A549 (cell line): ENCODE results near the gene RHD. TPM values are rescaled to one million over a fixed set of nuclear protein-coding genes. Genes with fewer than 3 reads are reported as not detected.

Source experiments
- ATAC-seq, 2 experiments: fragments of 200-7000 bp in 1 of 2; fragments of >200 bp in 1 of 2; cut with Nextera tagmentation in 1 of 2; cut with Tn5 transposase in 1 of 2; 3 replicates each; pipeline versions ENCODE4 v1.8.0 to v1.9.1; 2018 to 2020; ENCODE audit warnings: mild to moderate bottlenecking in 1 of 2, moderate library complexity in 1 of 2
- CTCF ChIA-PET: fragments of 300-600 bp; sonication (Branson Sonifier 250); formaldehyde crosslinking; extraction: SDS; loops from one replicate; lab custom pipeline; 2021; ENCODE audit warnings: antibody characterized with exemption, inconsistent platforms; lab: Yijun Ruan, JAX
- POLR2A ChIA-PET: fragments of 350-600 bp; formaldehyde crosslinking; extraction: SDS; loops from one replicate; lab custom pipeline; 2021; ENCODE audit warnings: antibody characterized with exemption, inconsistent platforms; lab: Yijun Ruan, JAX
- DNase-seq, 2 experiments: peaks; one replicate each; pipeline versions ENCODE4 v3.0.0 to v3.0.0-alpha.2; 2011 to 2016; ENCODE audit warnings: low read depth in 1 of 2, low spot score in 1 of 2
- FAIRE-seq: peaks from 2 replicates; lab custom pipeline; 2011; peaks lifted over from hg19 to GRCh38; lab: Jason Lieb, UNC
- H3K27ac ChIP-seq, 2 experiments: fragments of >200 bp; sonication (Bioruptor Twin); formaldehyde crosslinking; 3 replicates each; pipeline ENCODE4 v1.5.1; 2016 to 2017
- H3K4me1 ChIP-seq: fragments of >200 bp; sonication (Bioruptor Twin); formaldehyde crosslinking; 3 replicates; pipeline ENCODE4 v1.6.1; 2016
- H3K4me2 ChIP-seq: fragments of >200 bp; sonication (Bioruptor Twin); formaldehyde crosslinking; 3 replicates; pipeline ENCODE4 v1.6.1; 2016
- H3K4me3 ChIP-seq: fragments of >200 bp; sonication (Bioruptor Twin); formaldehyde crosslinking; 3 replicates; pipeline ENCODE4 v1.5.1; 2016
- H3K9me3 ChIP-seq: fragments of >200 bp; sonication (Bioruptor Twin); formaldehyde crosslinking; 3 replicates; pipeline ENCODE4 v1.6.1; 2016
- BHLHE40 ChIP-seq: IDR thresholded peaks from 2 replicates; pipeline ENCODE4 v1.6.1; 2012; ENCODE audit warnings: low read depth, low read length, inconsistent platforms
- CBX8 ChIP-seq: fragments of 200-600 bp; sonication (generic); IDR thresholded peaks from 2 replicates; pipeline ENCODE4 v1.6.1; 2016
- CEBPB ChIP-seq, 2 experiments: fragments of >200 bp in 1 of 2; sonication (Bioruptor Twin) in 1 of 2; formaldehyde crosslinking in 1 of 2; IDR thresholded peaks; 2 replicates each; pipeline ENCODE4 v1.6.1; 2012 to 2016
- EHMT2 ChIP-seq: fragments of 200-600 bp; sonication (generic); IDR thresholded peaks from 2 replicates; pipeline ENCODE4 v1.6.1; 2016; ENCODE audit warnings: antibody characterized with exemption, low read depth, mild to moderate bottlenecking, moderate library complexity
- EP300 ChIP-seq, 2 experiments: fragments of >200 bp; sonication (Bioruptor Twin); formaldehyde crosslinking; IDR thresholded peaks; 2 replicates in 1 of 2; 3 replicates in 1 of 2; pipeline ENCODE4 v1.6.1; 2016 to 2017
- FOXS1 ChIP-seq: fragments of 250-450 bp; sonication (Bioruptor Pico); IDR thresholded peaks from 2 replicates; pipeline ENCODE4 v1.5.0; 2020; ENCODE audit warnings: mild to moderate bottlenecking, moderate library complexity
- HDAC2 ChIP-seq: fragments of 200-600 bp; sonication (generic); IDR thresholded peaks from 2 replicates; pipeline ENCODE4 v1.6.1; 2016
- HEYL ChIP-seq: fragments of 250-450 bp; sonication (Bioruptor Pico); IDR thresholded peaks from 2 replicates; pipeline ENCODE4 v1.8.0; 2021; ENCODE audit warnings: mild to moderate bottlenecking, moderate library complexity
- HMGXB4 ChIP-seq: fragments of 250-450 bp; sonication (Bioruptor Pico); IDR thresholded peaks from 2 replicates; pipeline ENCODE4 v1.5.0; 2021; ENCODE audit warnings: mild to moderate bottlenecking, moderate library complexity, borderline replicate concordance
- JUN ChIP-seq, 2 experiments: fragments of >200 bp; sonication (Bioruptor Twin); formaldehyde crosslinking; IDR thresholded peaks; 2 replicates in 1 of 2; 3 replicates in 1 of 2; pipeline ENCODE4 v1.6.1; 2016 to 2017
- JUNB ChIP-seq: fragments of >200 bp; sonication (Bioruptor Twin); formaldehyde crosslinking; IDR thresholded peaks from 2 replicates; pipeline ENCODE4 v1.6.1; 2016
- KDM1A ChIP-seq: fragments of 200-600 bp; sonication (generic); IDR thresholded peaks from 2 replicates; pipeline ENCODE4 v1.6.1; 2016; ENCODE audit warnings: low read depth, mild to moderate bottlenecking
- KDM5A ChIP-seq: fragments of 200-600 bp; sonication (generic); IDR thresholded peaks from 2 replicates; pipeline ENCODE4 v1.6.1; 2016; ENCODE audit warnings: antibody characterized with exemption, mild to moderate bottlenecking
- MAZ ChIP-seq: fragments of 150-350 bp; IDR thresholded peaks from 2 replicates; pipeline ENCODE4 v1.6.1; 2014; ENCODE audit warnings: antibody characterized with exemption, low read depth, low read length, borderline replicate concordance
- MYC ChIP-seq: IDR thresholded peaks from 2 replicates; pipeline ENCODE4 v1.6.1; 2012; ENCODE audit warnings: mild to moderate bottlenecking, inconsistent platforms, low read length, improper control_type of control experiment, borderline replicate concordance
- NFE2L2 ChIP-seq: fragments of 150-350 bp; conservative IDR thresholded peaks from 2 replicates; pipeline ENCODE4 v1.6.1; 2014; ENCODE audit warnings: low read length
- NPAS2 ChIP-seq: fragments of 250-450 bp; sonication (Bioruptor Pico); IDR thresholded peaks from 2 replicates; pipeline ENCODE4 v1.8.0; 2022; ENCODE audit warnings: mild to moderate bottlenecking, moderate library complexity, borderline replicate concordance
- NR3C1 ChIP-seq: fragments of >200 bp; sonication (Bioruptor Twin); formaldehyde crosslinking; IDR thresholded peaks from 3 replicates; pipeline ENCODE4 v1.6.1; 2017
- PBX3 ChIP-seq: IDR thresholded peaks from 2 replicates; pipeline ENCODE4 v1.6.1; 2012
- PHF8 ChIP-seq: fragments of 200-600 bp; sonication (generic); IDR thresholded peaks from 2 replicates; pipeline ENCODE4 v1.6.1; 2016; ENCODE audit warnings: low read depth, mild to moderate bottlenecking, antibody characterized with exemption, moderate library complexity, borderline replicate concordance
- POLR2AphosphoS2 ChIP-seq: conservative IDR thresholded peaks from 2 replicates; pipeline ENCODE4 v1.6.1; 2012; ENCODE audit warnings: low read length, improper control_type of control experiment, inconsistent platforms
- RAD21 ChIP-seq, 2 experiments: fragments of >200 bp in 1 of 2; sonication (Bioruptor Twin) in 1 of 2; formaldehyde crosslinking in 1 of 2; IDR thresholded peaks in 1 of 2; conservative IDR thresholded peaks in 1 of 2; 2 replicates in 1 of 2; 3 replicates in 1 of 2; pipeline ENCODE4 v1.6.1; 2012 to 2018; ENCODE audit warnings: inconsistent platforms in 1 of 2
- SMC3 ChIP-seq: fragments of >200 bp; sonication (Bioruptor Twin); formaldehyde crosslinking; IDR thresholded peaks from 3 replicates; pipeline ENCODE4 v1.6.1; 2018; ENCODE audit warnings: inconsistent platforms
- TFCP2L1 ChIP-seq: fragments of 250-450 bp; sonication (Bioruptor Pico); IDR thresholded peaks from 2 replicates; pipeline ENCODE4 v1.5.0; 2021; ENCODE audit warnings: mild to moderate bottlenecking
- TP53 ChIP-seq: fragments of 250-450 bp; sonication (Bioruptor Pico); IDR thresholded peaks from 2 replicates; pipeline ENCODE4 v1.5.0; 2021; ENCODE audit warnings: mild to moderate bottlenecking, moderate library complexity
- ZNF302 ChIP-seq: fragments of 250-450 bp; sonication (Bioruptor Pico); IDR thresholded peaks from 2 replicates; pipeline ENCODE4 v1.9.0; 2021; ENCODE audit warnings: inconsistent platforms, mild to moderate bottlenecking, moderate library complexity
- WGBS: methylation state at CpG from one replicate; pipeline ENCODE4 v1.1.6; 2017; ENCODE audit errors: missing lambda C conversion rate; 5-methylcytosine and 5-hydroxymethylcytosine counted together
- polyA plus RNA-seq, 4 experiments: library from polyadenylated mRNA; depleted of rRNA in 3 of 4; stranded (reverse); fragments of >200 nt; fragmentation: RNase III in 1 of 4; extraction: RNeasy Plus Mini Kit Qiagen cat#74134 plus additional on column Dnase treatment in 1 of 4; gene quantifications; 2 replicates in 3 of 4; 3 replicates in 1 of 4; pipeline ENCODE4 v1.2.3, GENCODE V29; 2011 to 2017
- TF ChIP-seq, protein P1 (sequence below): IDR thresholded peaks from 2 replicates; pipeline ENCODE4 v1.6.1; 2012
- TF ChIP-seq, protein P2 (sequence below): IDR thresholded peaks from 2 replicates; pipeline ENCODE4 v1.6.1; 2012; ENCODE audit warnings: low read depth, borderline replicate concordance
- TF ChIP-seq, protein P3 (sequence below): fragments of 250-450 bp; sonication (Bioruptor Pico); IDR thresholded peaks from 2 replicates; pipeline ENCODE4 v1.5.0; 2020; ENCODE audit warnings: low read depth, mild to moderate bottlenecking, moderate library complexity

The RHD gene
- polyA plus RNA-seq, 2 of the 4 experiments (the other 2 are of a cell fraction) = not detected

- no peak for TF ChIP-seq PBX3
- no peak for TF ChIP-seq KDM1A
- TF ChIP-seq PHF8 = peak; percentile 97
- TF ChIP-seq MYC = no peak
- no peak; the same call in 1 of the 2 replicates for TF ChIP-seq POLR2AphosphoS2
- TF ChIP-seq ZNF302 (CRISPR knock-in tag) = no peak
- no peak for TF ChIP-seq HDAC2
- TF ChIP-seq CBX8 = no peak
- TF ChIP-seq SMC3 = no peak
- TF ChIP-seq HEYL (CRISPR knock-in tag) = no peak
- TF ChIP-seq EHMT2 = no peak
- TF ChIP-seq CEBPB (IDR thresholded peaks at IDR 0.05) = peak; percentile 17 to 77; a peak in 3 of 4 replicates
- TF ChIP-seq EP300 (IDR thresholded peaks at IDR 0.05) = no peak
- TF ChIP-seq FOXS1 (CRISPR knock-in tag) = no peak
- TF ChIP-seq, protein P1, sequence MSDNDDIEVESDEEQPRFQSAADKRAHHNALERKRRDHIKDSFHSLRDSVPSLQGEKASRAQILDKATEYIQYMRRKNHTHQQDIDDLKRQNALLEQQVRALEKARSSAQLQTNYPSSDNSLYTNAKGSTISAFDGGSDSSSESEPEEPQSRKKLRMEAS = no peak; the same call in 1 of the 2 replicates
Measured at GRCh38 chr1:25247024-25247828, 25.1 kb upstream of the RHD start, which contains the start of gene RSRP1 (continued).

DNA sequence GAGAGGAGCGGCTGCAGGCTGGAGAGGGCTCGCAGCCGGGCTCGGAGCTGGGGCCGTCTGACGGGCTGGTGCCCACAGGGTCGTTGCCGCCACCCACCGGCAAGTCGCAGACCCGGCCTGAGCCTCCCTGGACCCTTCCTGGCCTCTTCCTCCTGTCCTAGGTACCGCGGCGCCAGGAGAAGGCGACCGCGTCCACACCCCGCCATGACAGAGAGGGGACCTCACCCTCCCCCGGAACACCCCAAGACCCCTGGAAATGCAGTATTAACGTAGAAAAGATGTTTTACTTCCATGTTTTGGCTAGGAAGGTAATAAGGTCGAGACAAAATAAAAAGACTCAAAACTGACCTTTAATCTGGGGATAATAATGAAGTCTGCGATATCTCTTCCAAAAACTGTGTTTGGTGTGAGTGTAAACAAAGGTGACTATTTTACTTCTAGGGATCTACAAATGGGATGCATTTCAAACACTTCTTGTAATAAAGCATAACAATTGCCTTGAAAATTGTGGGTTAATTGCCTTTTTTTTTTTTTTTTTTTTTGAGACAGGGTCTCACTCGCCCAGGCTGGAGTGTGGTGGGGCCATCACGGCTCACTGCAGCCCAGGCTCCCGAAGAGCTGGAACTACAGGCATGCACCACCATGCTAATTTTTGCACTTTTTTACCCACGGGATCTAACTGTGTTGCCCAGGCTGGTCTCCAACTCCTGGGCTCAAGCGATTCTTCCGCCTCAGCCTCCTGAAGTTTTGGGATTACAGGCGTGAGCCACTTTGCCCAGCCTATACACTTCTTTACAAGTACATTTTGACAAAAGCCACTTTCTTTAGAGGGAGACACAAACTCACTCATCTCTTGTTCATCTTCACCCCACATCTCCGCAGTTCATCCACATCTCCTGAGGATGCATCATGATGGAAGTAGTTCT, 24.2 kb upstream of the RHD start:
- peaks cover 14% of the 10 kb centered on the region; the same call in 2 of the 3 replicates for H3K4me1 ChIP-seq
- H3K4me2 ChIP-seq = peak overlapping the region; percentile 83
- WGBS = 71% methylated on average over 12 of the region's 30 CpGs
- no peak for FAIRE-seq
- no peaks in the 10 kb centered on the region for H3K9me3 ChIP-seq
- H3K27ac ChIP-seq = peak overlapping the region; percentile 98 to 99
- no peak for TF ChIP-seq JUNB
- TF ChIP-seq NPAS2 (CRISPR knock-in tag) = no peak
- TF ChIP-seq BHLHE40 = no peak
- TF ChIP-seq TFCP2L1 (CRISPR knock-in tag) = no peak
- no peak for TF ChIP-seq MAZ
- no peak for TF ChIP-seq CBX8
- TF ChIP-seq, protein P2, sequence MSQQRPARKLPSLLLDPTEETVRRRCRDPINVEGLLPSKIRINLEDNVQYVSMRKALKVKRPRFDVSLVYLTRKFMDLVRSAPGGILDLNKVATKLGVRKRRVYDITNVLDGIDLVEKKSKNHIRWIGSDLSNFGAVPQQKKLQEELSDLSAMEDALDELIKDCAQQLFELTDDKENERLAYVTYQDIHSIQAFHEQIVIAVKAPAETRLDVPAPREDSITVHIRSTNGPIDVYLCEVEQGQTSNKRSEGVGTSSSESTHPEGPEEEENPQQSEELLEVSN = no peak
- TF ChIP-seq NFE2L2 = no peak
- no peak for TF ChIP-seq CEBPB (IDR thresholded peaks at IDR 0.05)
- no peak for TF ChIP-seq TP53 (CRISPR knock-in tag)
- TF ChIP-seq RAD21 (conservative IDR thresholded peaks at IDR 0.05 in 1 of 2, IDR thresholded peaks at IDR 0.05 in 1 of 2) = no peak
- no peak for TF ChIP-seq KDM5A
- no peak for TF ChIP-seq PHF8
- no peak for TF ChIP-seq FOXS1 (CRISPR knock-in tag)
- TF ChIP-seq, protein P3, sequence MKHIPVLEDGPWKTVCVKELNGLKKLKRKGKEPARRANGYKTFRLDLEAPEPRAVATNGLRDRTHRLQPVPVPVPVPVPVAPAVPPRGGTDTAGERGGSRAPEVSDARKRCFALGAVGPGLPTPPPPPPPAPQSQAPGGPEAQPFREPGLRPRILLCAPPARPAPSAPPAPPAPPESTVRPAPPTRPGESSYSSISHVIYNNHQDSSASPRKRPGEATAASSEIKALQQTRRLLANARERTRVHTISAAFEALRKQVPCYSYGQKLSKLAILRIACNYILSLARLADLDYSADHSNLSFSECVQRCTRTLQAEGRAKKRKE (CRISPR knock-in tag) = no peak
- no peak for TF ChIP-seq JUN (IDR thresholded peaks at IDR 0.05)
- TF ChIP-seq, protein P1 = no peak
- TF ChIP-seq NR3C1 = no peak
- TF ChIP-seq HMGXB4 = no peak
- TF ChIP-seq, all 56 proteins: peak for 0
- CTCF ChIA-PET = interaction anchor here (1.0 kb wide), 1 partner anchor 9 kb away, joined by 3 read pairs; no protein-coding TSS in a partner anchor
- ATAC-seq (peak in 1 of 2 experiments; percentile 92; a peak in 5 of 6 replicates), DNase-seq (no peak)
- POLR2A ChIA-PET = interaction anchor here (0.5 to 1.4 kb wide), 16 partner anchors 8 to 571 kb away, joined by 3 to 36 read pairs (median 4); partner anchors contain the start of genes CLIC4, MACO1 and SYF2
- H3K4me3 ChIP-seq = peak overlapping the region; percentile 89
